Putamen (tissue), 1 donor: ENCODE measurements around the gene GAPVD1.
"Not testable (repeated sequence)": the region's sequence is repeated elsewhere in the genome, so short reads cannot be mapped to it uniquely, and the experiment has no call there.

Experiments used
- DNase-seq: peaks from one replicate; pipeline ENCODE4 v3.0.0-alpha.2; 2016; ENCODE audit warnings: low spot score

Gene GAPVD1

GRCh38 chr9:125255781-125256391 is 5.7 kb upstream of the GAPVD1 start:
- DNase-seq, result no peak

DNA sequence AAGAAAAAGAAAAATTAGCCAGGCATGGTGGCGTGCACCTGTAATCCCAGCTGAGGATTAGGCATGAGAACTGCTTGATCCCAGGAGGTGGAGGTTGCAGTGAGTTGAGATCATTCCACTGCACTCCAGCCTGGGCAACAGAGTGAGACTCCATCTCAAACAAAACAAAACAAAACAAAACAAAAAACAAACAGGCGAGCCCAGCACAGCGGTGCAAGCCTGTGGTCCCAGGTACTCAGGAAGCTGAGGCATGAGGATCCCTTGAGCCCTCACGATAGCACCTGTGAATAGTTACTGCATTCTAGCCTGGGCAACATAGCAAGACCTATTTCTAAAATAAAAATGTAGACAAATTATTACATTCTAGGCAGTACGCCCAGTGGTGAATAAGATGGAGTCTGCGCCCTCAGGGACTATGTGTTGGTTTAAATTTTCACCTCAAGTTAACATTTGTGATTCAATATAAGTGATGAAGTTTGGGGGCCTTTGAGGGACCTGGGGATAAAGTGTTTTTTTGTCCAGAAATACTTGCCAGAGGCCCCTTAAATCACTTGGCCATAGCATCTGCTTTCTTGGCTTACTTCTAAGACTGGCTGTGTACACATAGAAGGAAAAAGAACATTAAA is 3.4 kb upstream of the GAPVD1 start:
- no peak for DNase-seq

- DNase-seq, result peak; percentile 18
These were observed 2.6 kb upstream of the GAPVD1 start for GRCh38 chr9:125258832-125259534.

GRCh38 chr9:125260561-125260960 is 1.1 kb upstream of the GAPVD1 start:
- no peak for DNase-seq

DNA sequence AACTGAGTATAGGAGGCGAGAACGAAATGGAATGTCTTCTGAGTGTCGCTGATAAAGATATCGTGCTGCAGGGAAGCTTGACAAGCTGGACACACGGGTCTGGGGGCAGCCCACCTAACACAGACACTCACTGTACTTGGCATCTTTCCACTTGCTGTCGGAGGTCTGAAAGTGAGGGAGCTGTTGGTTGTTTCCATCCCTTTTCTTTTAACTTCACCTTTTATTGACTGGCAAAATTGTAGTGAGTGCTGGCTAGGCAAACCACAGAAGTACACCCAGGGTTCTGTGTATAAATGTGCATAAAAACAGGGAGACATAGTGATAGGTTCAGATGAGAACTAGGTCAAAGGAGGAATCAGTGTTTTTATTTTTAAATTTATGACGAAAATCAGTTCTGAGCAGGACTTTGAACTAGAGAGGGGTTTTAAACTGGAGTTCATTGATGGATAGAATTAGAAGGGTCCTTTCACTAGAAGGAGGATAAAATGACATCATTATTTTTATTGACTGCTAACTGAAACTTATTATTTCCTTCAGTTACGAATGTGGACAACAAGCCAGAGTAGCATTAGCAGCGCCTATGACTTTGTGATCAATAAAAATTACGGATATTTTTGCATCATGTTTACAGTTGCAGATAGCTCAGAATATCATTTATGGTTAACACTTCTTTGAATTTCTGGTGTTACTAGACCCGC is 817 bp downstream of the GAPVD1 start:
- DNase-seq, result no peak

DNA sequence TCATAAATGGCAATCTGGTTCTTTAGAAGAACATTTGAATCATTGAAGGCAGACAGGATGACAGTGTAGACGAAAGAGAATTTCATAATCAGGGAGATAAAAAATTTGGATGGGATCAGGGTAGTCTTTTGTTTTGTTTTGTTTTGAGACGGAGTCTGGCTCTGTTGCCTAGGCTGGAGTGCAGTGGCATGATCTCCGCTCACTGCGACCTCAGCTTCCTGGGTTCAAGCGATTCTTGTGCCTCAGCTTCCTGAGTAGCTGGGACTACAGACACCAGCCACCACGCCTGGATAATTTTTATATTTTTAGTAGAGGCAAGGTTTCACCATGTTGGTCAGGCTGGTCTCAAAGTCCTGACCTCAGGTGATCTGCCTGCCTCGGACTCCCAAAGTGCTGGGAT is 2.4 kb downstream of the GAPVD1 start:
- not testable (repeated sequence) for DNase-seq

DNA sequence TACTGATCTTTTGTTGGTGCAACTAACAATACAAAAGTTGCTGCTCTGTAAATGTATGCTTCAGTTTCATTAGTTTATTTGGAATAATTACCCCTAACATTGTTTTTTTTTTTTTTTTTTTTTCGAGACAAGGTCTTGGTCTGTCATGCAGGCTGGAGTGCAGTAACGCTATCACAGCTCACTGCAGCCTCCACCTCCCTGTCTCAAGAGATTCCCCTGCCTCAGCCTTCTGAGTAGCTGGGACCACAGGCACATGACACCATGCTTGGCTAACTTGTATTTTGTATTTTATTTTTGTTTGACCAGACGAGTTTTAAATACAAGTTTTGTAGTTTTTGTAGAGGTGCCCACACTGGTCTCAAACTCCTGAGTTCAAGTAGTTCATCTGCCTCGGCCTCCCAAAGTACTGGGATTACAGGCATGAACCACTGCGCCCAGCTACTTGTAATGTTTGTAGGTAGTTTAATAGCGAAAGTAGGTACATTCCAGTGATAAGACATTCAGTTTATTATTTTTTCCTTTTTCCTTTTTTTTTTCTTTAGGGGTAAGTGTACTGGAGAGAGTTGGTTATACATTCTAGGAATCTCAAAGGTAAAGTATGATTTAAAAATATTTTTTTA is 6.9 kb downstream of the GAPVD1 start:
- no peak for DNase-seq

DNA sequence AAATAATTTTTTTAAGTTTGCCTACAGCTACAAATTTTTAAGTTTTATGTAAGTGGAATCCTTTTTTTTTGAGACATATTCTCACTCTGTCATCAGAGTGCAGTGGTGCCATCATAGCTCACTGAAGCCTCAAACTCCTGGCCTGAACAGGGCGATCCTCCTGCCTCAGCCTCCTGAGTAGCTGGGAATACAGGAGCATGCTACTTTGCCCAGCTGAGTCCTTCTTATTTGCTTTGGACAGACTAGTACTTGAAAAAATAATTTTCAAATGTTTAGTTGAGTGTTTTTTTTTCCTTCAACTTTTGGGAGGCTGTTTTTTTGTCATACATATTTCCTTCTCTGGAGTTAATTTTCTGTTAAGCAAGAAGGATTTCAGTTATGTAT is 7.4 kb downstream of the GAPVD1 start:
- no peak for DNase-seq

DNA sequence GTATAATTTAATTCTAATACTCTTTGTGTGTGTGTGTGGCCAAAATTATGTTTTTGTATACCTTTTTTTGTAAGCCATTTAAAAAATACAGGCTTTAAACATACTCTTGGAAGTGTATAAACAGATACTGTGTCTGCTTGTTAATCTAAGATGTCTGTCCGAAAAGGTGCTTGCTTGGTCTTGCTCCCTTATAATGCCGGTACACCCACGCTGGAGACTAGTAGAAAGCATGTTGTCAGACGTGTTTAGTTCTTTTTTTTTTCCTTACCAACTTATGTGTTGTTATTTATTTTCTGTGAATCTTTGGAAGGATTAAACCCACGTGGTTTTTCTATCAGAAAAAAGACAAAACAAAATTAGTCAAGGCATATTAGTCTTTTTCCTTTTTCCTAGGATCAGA is 9.5 kb downstream of the GAPVD1 start:
- no peak for DNase-seq

DNA sequence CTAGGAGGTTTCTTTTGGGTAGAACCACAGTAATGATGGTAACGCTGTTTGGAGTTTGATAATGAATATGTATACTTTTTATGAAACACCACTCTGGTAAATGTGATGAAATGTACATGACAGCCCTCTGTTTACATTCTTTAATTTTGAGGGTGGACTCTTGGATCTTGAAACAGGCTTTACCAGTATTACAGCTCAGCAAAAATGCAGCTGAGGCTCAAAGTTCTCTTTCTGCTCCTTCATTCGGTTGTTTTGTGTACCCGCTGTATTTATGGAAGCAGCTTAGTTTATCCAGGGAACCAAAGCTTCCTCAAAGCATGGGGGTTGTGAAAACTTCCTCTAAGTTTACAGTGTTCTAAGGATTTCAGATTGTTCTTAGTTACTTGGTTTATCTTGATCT is 11.1 kb downstream of the GAPVD1 start:
- no peak for DNase-seq

DNA sequence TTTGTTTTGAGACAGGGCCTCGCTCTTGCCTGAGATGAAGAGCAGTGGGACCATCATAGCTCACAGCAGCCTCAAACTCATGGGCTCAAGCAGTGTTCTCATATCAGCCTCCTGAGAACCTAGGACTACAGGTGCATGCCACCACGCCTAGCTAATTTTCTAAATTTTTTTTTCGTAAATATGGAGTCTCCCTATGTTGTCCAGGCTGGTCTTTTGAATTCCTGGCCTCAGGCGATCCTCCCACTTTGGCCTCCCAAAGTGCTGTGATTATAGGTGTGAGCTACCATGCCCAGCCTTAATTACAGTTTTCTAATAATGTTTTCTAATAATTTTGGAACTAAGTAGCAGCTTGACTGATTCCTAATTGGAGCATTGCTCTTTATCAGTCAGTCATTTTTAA is 15.1 kb downstream of the GAPVD1 start:
- DNase-seq, result no peak

DNA sequence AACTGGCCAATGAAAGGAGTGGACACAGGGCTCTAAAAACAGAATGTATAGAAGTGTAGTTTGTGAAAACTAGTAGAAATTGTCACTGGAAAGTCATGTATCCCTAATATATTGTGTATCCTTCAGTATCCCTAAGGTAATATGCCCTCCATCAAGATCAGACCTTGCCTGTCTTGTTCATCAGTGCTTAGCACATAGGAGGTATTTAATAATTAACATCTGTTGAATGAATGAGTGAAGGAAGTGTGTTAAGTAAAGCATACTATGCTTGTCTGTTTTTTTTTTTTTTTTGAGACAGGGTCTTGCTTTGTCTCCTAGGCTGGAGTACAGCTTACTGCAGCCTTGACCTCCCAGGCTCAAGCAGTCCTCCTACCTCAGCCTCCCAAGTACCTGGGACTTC is 15.8 kb downstream of the GAPVD1 start:
- no peak for DNase-seq

- DNase-seq, result no peak
These were observed 19.3 kb downstream of the GAPVD1 start for GRCh38 chr9:125280945-125281344.

GRCh38 chr9:125284855-125285254 is 23.2 kb downstream of the GAPVD1 start:
- DNase-seq, result no peak

DNA sequence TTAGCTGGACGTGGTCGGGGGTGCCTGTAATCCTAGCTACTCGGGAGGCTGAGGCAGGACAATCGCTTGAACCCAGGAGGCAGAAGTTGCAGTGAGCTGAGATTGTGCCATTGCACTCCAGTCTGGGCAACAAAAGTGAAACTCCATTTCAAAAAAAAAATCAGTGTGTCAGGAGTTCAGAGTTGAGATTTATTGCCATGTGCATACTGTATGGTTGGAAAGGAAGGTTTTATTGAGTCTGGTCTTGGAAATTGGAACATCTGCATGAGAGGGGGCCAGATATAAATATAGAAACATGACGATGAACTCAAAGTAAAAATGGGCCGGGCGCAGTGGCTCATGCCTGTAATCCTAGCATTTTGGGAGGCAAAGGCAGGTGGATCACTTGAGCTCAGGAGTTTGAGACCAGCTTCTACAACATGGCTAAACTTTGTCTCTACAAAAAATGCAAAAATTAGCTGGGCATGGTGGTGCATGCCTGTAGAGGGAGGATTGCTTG is 25.4 kb downstream of the GAPVD1 start:
- not testable (repeated sequence) for DNase-seq

GRCh38 chr9:125293134-125293533 is 31.5 kb downstream of the GAPVD1 start:
- no peak for DNase-seq

DNA sequence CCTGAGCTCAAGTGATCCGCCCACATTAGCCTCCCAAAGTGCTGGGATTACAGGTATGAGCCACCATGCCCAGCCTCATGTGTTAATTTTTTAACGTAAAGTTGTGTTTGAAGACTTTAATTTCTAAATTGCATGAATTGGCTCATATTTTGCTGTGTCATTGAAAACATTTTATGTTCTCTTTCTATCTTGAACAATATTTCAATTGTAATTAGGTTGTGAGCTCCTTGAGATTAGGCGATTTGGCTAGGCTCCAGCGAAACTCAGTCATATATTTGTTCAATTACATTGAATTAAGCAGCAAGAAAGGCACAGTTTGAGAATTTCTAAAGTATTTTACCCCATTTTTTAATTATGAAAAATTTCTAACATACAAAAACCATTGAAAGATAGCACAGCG is 34.0 kb downstream of the GAPVD1 start:
- no peak for DNase-seq

DNA sequence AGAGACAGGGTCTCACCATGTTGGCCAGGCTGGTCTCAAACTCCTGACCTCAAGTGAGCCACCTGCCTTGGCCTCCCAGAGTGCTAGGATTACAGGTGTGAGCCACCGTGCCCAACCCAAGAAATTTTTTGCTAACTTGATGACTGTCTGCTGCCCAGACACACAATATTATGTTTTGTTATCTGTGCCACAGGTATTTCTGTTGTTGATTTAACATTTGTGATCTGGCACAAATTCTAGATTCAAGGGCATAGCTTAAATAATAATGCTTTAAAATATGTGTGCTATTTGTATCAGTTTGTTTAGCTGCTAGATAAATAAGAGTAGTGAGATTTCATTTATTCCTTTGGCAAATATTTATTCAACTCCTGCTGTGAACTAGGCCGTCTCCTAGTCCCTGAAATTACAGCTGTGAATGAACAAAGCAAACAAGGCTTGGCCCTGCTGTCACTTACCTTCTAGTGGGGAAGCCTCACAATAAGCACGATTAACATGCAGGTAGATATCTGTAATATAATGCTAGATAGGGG is 35.3 kb downstream of the GAPVD1 start:
- no peak for DNase-seq

DNA sequence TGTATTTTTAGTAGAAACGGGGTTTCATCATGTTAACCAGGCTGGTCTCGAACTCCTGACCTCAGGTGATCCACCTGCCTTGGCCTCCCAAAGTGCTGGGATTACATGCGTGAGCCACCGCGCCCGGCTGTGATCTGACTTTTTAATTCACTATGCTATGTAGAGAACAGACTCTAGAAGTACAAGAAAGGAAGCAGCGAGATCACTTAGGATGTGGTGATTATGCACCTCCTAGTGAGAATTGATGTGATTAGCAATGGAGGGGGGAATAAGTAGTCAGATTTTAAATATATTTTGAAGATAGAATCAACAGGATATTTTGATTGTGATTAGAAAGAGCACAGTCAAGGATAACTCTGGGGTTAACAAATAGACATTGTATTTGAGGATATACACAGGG is 36.3 kb downstream of the GAPVD1 start:
- no peak for DNase-seq

DNA sequence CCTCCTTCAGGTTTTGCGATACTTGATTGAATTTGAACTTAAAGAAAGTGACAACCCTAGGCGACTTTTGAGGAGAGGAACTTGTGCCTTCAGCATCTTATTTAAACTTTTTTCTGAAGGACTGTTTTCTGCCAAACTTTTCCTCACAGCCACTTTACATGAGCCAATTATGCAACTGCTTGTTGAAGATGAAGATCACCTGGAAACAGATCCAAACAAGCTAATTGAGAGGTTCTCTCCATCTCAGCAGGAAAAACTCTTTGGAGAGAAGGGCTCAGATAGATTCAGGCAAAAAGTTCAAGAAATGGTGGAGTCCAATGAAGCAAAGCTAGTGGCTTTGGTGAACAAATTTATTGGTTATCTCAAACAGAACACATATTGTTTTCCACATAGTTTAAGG is 40.6 kb downstream of the GAPVD1 start:
- DNase-seq, result no peak

GRCh38 chr9:125304273-125304672 is 42.6 kb downstream of the GAPVD1 start:
- DNase-seq, result no peak

DNA sequence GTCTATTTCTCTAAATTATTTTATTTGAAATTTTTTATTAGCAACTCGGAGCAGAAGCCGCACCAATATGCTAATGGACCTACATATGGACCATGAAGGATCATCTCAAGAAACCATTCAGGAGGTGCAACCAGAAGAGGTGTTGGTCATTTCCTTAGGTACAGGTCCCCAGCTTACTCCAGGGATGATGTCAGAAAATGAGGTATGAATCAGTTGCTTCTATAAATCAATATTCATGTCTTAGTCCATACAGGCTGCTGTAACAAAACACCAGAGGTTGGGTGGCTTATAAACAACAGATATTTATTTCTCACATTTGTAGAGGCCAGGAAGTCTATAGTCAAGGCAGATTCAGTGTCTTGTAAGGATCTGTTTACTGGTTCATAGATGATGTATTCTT is 50.8 kb downstream of the GAPVD1 start:
- DNase-seq, result no peak
